ENCODE results near the gene PLEKHH2.
"Not testable (repeated sequence)": the region's sequence is repeated elsewhere in the genome, so short reads cannot be mapped to it uniquely, and the experiment has no call there.

Gene PLEKHH2

GRCh38 chr2:43717322-43717721 lies 80.3 kb downstream of the PLEKHH2 start:
- no peak for DNase-seq (ENCODE audit: low spot score)

- DNase-seq (ENCODE audit: low spot score): no peak
Observed at GRCh38 chr2:43718530-43719124, 81.6 kb downstream of the PLEKHH2 start.

- DNase-seq (ENCODE audit: low spot score): no peak
Observed at GRCh38 chr2:43724728-43725526, 87.9 kb downstream of the PLEKHH2 start.

- no peak for DNase-seq (ENCODE audit: low spot score)
Observed at GRCh38 chr2:43725711-43726246, 88.7 kb downstream of the PLEKHH2 start.

GRCh38 chr2:43726961-43727633 lies 90.0 kb downstream of the PLEKHH2 start:
- not testable (repeated sequence) for DNase-seq (ENCODE audit: low spot score)

- DNase-seq (ENCODE audit: low spot score): no peak
Observed at GRCh38 chr2:43727634-43728014, 90.6 kb downstream of the PLEKHH2 start.

GRCh38 chr2:43729491-43730174 lies 92.6 kb downstream of the PLEKHH2 start:
- no peak for DNase-seq (ENCODE audit: low spot score)

- no peak for DNase-seq (ENCODE audit: low spot score)
Observed at GRCh38 chr2:43731211-43731610, 94.2 kb downstream of the PLEKHH2 start.

- no peak for DNase-seq (ENCODE audit: low spot score)
Observed at GRCh38 chr2:43736637-43737036, 99.6 kb downstream of the PLEKHH2 start.

- DNase-seq (ENCODE audit: low spot score): no peak
Observed at GRCh38 chr2:43737097-43737854, 100.2 kb downstream of the PLEKHH2 start.

GRCh38 chr2:43737855-43738254 lies 100.8 kb downstream of the PLEKHH2 start:
- DNase-seq (ENCODE audit: low spot score): no peak

GRCh38 chr2:43738257-43738656 lies 101.2 kb downstream of the PLEKHH2 start:
- DNase-seq (ENCODE audit: low spot score): no peak

GRCh38 chr2:43743706-43744105 lies 106.6 kb downstream of the PLEKHH2 start:
- no peak for DNase-seq (ENCODE audit: low spot score)

GRCh38 chr2:43745457-43745856 lies 108.4 kb downstream of the PLEKHH2 start:
- no peak for DNase-seq (ENCODE audit: low spot score)

GRCh38 chr2:43748333-43748732 lies 111.3 kb downstream of the PLEKHH2 start:
- DNase-seq (ENCODE audit: low spot score): no peak

GRCh38 chr2:43749583-43749982 lies 112.5 kb downstream of the PLEKHH2 start:
- DNase-seq (ENCODE audit: low spot score): no peak

- no peak for DNase-seq (ENCODE audit: low spot score)
Observed at GRCh38 chr2:43751476-43751990, 114.5 kb downstream of the PLEKHH2 start.

- no peak for DNase-seq (ENCODE audit: low spot score)
Observed at GRCh38 chr2:43752302-43752701, 115.2 kb downstream of the PLEKHH2 start.

- DNase-seq (ENCODE audit: low spot score): no peak
Observed at GRCh38 chr2:43754180-43754579, 117.1 kb downstream of the PLEKHH2 start.

- DNase-seq (ENCODE audit: low spot score): no peak
Observed at GRCh38 chr2:43758739-43759138, 121.7 kb downstream of the PLEKHH2 start.

GRCh38 chr2:43759195-43759594 lies 122.1 kb downstream of the PLEKHH2 start:
- no peak for DNase-seq (ENCODE audit: low spot score)
